ENCODE measurements around the gene SCARF2.
A peak's percentile ranks its signal among the peaks of the same experiment; 100 is the strongest.
"Not testable (repeated sequence)": the region's sequence is repeated elsewhere in the genome, so short reads cannot be mapped to it uniquely, and the experiment has no call there.

The SCARF2 gene

DNA sequence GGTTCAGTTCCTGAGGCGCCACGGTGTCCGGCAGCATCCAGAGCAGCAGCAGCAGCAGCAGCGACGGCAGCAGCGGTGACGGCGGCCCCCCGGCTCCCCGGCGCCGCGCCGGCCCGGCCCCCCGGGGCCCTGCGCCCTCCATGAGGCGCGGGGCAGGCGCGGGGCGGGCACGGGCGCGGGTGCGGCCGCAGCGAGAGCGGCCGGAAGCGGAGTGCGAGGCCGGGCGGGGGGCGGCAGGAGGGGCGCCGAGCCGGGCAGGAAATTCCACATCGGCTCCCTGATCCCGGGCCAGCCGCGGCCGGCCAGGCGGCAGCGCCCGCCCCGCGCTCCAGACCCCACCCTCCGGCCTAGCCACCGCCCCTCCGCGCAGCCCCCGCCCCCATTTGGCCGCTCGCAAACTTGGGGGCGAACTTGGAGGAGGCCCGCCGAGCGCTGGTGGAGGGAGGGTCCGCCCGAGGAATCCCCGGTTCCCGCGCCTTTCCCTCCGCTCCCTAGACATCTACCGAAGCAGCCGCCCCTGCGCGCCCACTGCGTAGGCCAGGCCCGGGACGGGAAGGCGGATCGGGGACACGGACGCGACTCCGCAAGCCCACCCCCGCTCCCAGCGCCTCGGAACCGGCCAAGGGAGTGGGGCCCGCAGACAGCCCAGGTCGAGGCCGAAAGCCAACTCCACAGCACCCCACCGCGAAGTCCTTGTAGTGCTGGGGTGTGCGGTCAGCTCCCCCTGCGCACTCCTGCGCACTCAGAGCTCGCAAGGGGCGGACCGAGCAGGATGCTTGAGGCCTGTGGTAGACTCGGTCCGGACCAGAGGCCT is at the start of gene SCARF2:
TSS of gene SCARF2 (minus strand) at position 213 of the 814 bp plus-strand sequence. CDS start at position 142, 71 bp downstream.
- DNase-seq (ENCODE audit: low read depth) = peak; percentile 75
- TF ChIP-seq, protein P1, sequence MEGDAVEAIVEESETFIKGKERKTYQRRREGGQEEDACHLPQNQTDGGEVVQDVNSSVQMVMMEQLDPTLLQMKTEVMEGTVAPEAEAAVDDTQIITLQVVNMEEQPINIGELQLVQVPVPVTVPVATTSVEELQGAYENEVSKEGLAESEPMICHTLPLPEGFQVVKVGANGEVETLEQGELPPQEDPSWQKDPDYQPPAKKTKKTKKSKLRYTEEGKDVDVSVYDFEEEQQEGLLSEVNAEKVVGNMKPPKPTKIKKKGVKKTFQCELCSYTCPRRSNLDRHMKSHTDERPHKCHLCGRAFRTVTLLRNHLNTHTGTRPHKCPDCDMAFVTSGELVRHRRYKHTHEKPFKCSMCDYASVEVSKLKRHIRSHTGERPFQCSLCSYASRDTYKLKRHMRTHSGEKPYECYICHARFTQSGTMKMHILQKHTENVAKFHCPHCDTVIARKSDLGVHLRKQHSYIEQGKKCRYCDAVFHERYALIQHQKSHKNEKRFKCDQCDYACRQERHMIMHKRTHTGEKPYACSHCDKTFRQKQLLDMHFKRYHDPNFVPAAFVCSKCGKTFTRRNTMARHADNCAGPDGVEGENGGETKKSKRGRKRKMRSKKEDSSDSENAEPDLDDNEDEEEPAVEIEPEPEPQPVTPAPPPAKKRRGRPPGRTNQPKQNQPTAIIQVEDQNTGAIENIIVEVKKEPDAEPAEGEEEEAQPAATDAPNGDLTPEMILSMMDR (conservative IDR thresholded peaks at IDR 0.05; ENCODE audit: low read depth, low read length) = no peak
- H3K4me3 ChIP-seq (ENCODE audit: low read depth, low read length) = peak within 1 kb of the TSS; percentile 75

DNA sequence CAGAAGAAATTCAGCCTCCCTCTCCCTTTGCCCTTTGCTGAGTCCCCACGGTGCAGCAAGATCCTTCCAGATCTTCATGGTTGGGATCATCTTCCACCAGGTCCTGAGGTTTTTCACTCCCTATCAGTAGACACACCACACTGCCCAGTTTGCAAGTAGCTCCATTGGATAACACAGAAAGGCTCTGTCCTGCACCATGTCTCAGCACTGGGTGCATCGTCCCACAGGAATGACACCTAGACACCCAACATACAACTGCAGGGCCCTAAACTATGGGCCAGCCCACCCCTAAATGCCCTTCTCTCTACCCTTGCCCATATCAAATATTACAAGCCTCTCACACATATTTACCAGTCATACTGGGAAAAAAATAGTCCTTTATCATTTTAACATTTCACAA is 48.6 kb upstream of the SCARF2 start:
- no peak overlapping the region for H3K4me3 ChIP-seq (ENCODE audit: low read depth, low read length)
- no peak for DNase-seq (ENCODE audit: low read depth)
- TF ChIP-seq, protein P1 (conservative IDR thresholded peaks at IDR 0.05; ENCODE audit: low read depth, low read length) = no peak

- TF ChIP-seq, protein P1 (conservative IDR thresholded peaks at IDR 0.05; ENCODE audit: low read depth, low read length) = no peak
- no peak for DNase-seq (ENCODE audit: low read depth)
- H3K4me3 ChIP-seq (ENCODE audit: low read depth, low read length) = no peak overlapping the region
Measured at GRCh38 chr22:20484948-20485683, 47.5 kb upstream of the SCARF2 start.

- H3K4me3 ChIP-seq (ENCODE audit: low read depth, low read length) = no peak overlapping the region
- no peak for DNase-seq (ENCODE audit: low read depth)
- TF ChIP-seq, protein P1 (conservative IDR thresholded peaks at IDR 0.05; ENCODE audit: low read depth, low read length) = no peak
Measured at GRCh38 chr22:20483771-20484170, 46.1 kb upstream of the SCARF2 start.

DNA sequence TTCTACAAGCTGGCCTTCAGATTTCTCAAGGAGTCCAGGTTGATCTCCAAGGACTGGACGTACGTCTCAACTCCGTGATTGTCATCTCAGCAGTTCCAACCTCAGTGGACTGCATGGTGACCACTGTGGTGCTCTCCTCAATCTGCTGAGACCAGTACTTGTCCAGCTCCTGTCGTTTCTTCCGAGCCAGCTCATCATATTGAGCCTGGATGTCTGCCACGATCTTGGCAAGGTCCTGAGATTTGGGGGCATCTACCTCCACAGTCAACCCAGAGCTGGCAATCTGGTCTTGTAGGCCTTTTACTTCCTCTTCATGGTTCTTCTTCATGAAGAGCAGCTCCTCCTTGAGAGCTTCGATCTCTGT is 45.5 kb upstream of the SCARF2 start:
- H3K4me3 ChIP-seq (ENCODE audit: low read depth, low read length); DNase-seq (ENCODE audit: low read depth): not testable (repeated sequence)

- DNase-seq (ENCODE audit: low read depth) = peak; percentile 68
- H3K4me3 ChIP-seq (ENCODE audit: low read depth, low read length) = no peak overlapping the region
- TF ChIP-seq, protein P1 (conservative IDR thresholded peaks at IDR 0.05; ENCODE audit: low read depth, low read length) = no peak
Measured at GRCh38 chr22:20479612-20480196, 42.1 kb upstream of the SCARF2 start.

DNA sequence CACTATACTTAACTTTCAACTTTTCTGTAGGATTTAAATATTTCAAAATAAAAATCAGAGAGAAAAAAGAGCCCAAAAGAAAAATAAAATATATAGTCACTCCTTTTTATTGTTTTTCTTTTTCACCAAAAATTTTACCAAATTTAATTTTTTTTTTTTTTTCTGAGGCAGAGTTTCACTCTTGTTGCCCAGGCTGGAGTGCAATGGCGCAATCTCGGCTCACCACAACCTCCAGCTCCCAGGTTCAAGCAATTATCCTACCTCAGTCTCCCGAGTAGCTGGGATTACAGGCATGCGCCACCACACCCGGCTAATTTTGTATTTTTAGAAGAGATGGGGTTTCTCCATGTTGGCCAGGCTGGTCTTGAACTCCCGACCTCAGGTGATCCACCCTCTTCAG is 40.4 kb upstream of the SCARF2 start:
- DNase-seq (ENCODE audit: low read depth); H3K4me3 ChIP-seq (ENCODE audit: low read depth, low read length): not testable (repeated sequence)

- not testable (repeated sequence) for H3K4me3 ChIP-seq (ENCODE audit: low read depth, low read length); DNase-seq (ENCODE audit: low read depth)
Measured at GRCh38 chr22:20475569-20475968, 37.9 kb upstream of the SCARF2 start.
